Stimulated activated CD4-positive, alpha-beta T cell treated with anti-CD3 and anti-CD28 coated beads, TNF-alpha, amount 100 ng/mL, for 1 hour (primary cell): ENCODE measurements around the gene KITLG.
"Not testable (repeated sequence)": the region's sequence is repeated elsewhere in the genome, so short reads cannot be mapped to it uniquely, and the experiment has no call there.

ENCODE experiments used
- DNase-seq, 3 donors: peaks; one replicate each; pipeline ENCODE4 v3.0.0-alpha.2; 2020; ENCODE audit warnings: low read depth in 3 of 3, low spot score in 1 of 3

KITLG gene

DNA sequence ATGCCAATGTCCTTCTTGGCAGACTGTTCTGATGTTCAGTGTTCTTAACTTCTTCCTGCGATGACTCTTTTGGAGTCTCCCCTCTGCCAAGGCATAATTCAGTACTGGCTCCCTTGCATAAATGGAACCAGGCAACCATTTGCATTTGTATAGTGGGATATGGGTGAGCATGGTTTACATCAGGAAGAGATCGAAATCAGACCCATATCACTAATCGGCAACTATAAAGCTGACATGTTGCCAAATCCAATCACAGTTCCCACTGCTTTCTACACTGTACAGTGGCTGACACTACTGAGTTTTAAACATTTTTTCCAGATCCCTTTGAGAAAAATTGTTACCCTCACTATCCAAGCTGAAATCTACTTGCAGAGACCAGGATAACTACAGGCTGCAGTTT lies 83.8 kb downstream of the KITLG start:
- no peak for DNase-seq

DNA sequence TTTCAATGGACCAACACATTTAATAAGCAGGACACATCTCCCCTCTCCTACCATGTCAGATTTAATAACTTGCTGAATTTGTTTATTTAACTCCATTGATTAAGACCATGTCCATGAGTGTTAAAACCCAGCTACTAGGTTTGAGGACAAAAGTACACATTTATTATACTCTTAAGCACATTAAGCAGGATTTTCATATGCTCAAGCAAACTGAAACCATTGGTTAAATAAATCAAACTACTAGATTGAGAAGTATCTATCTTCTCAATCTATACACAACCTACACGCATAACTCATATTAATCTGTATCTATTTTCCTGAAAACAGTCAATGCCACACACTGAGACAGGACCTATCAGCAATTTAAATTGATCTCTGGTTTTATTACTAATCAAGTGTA lies 85.2 kb downstream of the KITLG start:
- no peak for DNase-seq

DNA sequence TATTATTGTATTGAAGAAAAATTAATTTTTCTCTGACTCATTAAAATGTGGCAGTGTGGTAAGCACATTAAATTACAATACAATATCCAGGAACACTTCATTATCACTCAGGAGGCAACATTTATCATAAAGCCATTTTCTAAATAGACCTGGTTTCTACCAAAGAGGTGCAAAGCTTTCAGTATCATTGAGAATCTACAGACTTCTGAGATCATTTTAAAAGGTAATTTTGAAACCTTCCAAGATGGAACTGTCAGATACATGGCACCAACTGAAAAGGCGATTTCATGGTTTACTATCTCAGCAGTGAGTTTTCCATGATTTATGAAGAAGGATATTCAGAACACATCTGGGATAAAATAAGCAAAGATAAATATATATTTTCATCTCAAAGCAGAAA lies 85.8 kb downstream of the KITLG start:
- DNase-seq, result no peak

DNA sequence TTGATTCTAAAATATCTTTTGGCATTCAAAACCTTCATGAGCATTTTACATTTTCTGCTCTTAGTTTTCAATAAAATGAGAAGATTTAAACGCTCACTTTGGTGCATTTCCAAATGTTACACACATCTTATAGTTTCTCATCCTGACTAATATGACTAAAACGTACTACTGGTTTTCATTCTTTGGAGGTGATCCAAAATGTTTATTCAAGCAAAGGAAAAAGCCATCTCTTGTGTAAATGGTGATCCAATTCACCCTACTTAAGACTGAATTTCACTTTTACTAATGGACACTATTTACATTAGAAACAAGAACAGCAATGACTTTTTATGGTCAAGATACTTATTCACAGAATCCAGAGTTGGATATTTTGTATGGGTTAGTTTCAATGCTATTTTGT lies 86.6 kb downstream of the KITLG start:
- DNase-seq, result no peak

DNA sequence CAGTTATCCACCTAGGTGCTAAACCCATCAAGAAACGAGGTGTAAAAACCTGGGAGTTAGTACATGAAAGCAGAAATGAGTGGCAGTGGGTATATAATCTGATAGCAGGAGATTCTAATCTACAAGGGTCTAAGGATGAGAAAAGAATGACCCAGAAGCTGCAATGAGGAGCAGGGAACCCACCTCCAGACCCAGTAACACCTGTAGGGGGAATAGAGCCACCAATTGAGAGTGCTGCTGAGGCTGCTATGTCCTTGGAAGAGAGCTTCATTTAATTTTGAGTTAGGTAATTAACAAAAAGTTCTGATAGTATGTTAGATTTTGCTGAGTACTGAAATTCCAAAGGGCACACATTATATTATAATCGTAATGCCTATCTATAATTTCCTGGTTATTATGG lies 89.8 kb downstream of the KITLG start:
- DNase-seq, result no peak

DNA sequence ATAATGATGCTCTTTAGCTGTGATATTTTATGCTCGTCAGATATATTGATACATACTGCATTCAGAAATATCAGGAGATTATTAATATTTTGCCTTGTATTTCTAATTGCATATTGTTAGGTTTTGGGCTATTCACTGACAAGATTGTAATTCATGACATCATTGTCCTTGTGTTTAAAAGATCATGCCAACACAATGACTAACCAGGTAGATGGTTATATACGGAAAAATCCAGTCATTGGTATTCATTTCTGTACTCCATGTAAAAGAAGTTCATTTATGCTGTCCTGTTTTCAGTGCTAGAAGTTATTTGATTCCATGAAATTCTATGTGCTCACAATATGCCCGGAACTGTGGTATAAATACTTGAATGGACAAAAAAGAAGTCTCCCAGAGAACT lies 107.5 kb downstream of the KITLG start:
- DNase-seq, result no peak

DNA sequence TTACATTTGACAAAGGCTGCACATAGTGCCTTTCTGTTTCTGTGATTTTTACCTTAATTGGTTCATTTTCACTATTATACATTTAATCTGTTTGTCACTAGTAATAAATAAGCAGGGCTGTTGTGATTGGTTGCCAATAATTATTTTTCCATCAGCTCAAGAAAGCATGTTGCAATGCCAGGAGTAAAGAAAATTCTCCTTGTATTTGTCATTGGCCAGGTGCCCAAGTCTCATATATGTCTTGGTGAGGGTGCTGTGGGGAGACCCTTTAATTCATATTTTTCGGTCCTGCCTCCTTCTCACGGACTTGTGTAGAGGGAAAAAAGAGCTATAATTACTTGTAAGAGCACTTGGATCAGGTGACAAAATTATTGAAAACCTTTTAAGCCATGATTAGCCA lies 108.0 kb downstream of the KITLG start:
- no peak for DNase-seq

DNA sequence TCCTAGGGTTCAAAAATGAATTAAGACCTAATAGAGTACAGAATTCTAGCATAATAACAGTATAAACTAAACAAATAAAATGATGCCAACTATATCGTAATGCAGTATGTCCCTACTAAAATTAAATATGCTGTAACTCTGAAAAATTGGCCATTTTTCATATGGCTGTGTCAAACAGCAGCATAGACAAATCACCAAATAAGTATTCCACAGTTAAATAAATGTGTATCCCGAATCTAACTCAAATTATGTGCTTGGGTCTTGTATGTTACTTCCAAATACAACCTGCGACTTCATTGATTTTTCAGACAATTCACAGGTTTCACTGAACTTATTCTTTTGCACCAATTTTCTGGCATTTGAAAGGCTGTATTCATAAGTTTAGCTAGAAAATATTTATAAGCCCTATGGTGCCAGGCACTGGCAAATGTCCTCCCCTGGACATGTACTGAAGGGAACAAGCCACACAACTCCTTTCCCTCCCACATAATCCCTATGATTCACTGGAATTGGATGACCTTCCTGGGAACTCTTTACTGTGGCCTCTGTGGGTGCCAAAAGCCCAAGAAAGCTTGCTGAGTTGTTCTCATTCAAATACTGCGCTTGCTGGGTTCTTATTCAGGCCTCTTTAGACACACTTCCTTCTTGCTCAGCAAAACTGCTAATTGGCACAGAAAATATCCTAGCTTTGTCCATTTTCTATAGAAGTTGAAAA lies 108.8 kb downstream of the KITLG start:
- no peak for DNase-seq

DNA sequence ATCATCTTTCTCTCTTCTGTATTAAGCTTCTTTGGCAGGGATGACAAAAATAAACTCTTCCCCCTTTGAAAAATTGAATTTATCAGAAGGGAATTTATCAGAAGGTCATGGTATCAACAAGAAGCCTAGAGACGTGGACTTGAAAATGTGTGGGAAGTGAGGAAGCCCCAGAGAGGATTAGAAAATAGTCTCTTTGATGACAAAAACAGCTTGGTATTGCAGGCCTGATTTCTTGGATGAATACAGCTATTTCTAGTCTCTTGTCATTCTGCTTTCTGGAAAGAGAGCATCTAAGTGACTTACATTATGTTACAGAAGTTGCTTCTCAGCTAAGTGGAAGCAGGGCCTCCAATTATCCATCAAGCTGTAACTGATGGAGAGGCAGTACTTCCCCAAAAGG lies 111.1 kb downstream of the KITLG start:
- no peak for DNase-seq

DNA sequence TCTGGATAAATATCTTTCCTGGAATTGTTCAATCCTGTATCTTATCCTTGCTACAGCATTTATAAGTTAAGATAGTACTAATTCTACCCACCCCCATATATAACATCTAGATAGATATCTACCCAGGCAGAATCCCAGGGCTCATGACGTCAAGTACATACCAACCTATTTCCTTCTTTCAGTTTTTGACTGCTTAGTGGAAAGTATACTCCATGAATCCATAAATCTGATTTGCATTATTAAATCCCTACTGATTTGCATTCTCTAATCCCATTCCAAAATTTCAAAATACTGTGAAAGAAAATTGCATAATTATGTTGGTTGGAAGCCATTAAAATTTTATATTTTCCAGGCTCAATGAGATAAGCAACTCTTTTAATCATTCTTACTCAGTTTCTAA lies 111.7 kb downstream of the KITLG start:
- no peak for DNase-seq

DNA sequence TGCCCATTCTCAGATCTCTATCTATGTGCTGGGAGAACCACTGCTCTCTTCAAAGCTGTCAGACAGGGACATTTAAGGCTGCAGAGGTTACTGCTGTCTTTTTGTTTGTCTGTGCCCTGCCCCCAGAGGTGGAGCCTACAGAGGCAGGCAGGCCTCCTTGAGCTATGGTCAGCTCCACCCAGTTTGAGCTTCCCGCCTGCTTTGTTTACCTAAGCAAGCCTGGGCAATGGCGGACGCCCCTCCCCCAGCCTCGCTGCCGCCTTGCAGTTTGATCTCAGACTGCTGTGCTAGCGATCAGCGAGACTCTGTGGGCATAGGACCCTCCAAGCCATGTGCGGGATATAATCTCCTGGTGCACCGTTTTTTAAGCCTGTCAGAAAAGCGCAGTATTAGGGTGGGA lies 113.6 kb downstream of the KITLG start:
- DNase-seq, result not testable (repeated sequence)

DNA sequence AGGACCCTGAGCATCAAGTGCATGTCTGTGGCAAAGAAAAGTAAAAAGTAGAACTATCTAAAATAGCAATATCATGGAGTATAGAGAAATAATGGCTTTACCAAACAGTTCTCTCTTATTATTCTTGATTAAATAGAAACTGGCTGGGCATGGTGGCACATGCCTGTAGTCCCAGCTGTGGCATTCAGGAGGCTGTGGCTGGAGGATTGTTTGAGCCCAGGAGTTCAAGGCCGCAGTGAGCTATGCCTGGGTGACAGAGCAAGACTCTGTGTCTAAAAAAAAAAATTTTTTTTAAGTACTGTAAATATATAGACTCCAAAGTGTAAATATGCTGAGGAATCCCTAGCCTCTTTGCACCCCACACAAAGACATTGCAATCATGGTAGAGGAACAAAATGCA lies 121.9 kb downstream of the KITLG start:
- DNase-seq, result no peak

DNA sequence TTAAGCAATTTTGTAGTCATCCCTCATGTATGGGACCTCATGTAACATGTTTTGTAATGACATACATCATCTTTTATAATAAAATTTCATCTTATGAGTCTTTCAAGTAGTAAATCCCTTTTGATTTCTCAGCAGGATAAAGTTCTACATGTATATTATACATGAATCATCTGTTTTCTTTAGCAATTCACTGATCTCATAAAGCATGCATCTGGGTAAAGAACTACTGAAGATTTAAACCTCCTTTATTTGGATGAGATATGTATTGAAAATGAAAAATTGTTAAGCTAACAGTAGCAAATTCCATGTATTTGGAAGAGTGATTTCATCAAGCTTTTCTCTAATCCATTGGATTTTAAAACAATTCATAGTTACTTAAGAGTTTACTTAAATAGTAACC lies 126.9 kb downstream of the KITLG start:
- DNase-seq, result no peak

DNA sequence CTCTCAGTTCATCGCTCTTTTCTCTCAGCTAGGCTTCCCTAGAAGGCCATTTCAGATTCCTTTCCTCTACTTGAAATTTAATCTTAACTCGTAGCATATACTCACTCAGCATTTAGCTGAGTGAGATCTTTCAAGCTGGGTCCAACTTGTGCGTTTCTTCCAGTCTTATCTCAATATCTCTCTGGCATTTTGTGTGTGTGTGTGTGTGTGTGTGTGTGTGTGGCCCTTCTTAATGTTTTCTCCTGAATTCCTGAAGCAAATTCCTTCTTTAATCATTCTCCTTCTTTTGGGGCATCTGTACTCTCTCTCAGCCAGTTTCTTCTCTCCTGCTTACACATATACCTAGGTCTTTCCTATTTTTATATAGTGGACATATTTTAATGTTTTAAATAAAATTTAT lies 129.1 kb downstream of the KITLG start:
- no peak for DNase-seq

DNA sequence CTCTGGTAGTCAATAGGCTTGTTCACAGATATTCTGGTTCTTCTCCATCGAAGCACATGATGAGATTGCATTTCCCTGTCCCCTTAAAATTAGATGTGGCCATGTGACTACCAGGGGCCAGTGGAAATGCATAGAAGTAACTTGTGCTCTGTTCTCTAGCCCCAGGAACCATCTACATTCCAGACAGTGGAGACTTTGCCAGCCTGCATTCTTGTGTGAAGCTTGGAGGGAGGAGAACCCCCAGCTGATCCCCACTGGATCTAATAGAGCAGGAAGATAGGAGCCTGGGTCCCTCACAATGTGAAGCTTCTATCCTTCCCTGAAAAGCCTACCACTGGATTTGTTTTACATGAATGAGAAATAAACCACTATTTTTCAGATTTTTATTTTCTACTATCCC lies 130.1 kb downstream of the KITLG start:
- DNase-seq, result no peak

DNA sequence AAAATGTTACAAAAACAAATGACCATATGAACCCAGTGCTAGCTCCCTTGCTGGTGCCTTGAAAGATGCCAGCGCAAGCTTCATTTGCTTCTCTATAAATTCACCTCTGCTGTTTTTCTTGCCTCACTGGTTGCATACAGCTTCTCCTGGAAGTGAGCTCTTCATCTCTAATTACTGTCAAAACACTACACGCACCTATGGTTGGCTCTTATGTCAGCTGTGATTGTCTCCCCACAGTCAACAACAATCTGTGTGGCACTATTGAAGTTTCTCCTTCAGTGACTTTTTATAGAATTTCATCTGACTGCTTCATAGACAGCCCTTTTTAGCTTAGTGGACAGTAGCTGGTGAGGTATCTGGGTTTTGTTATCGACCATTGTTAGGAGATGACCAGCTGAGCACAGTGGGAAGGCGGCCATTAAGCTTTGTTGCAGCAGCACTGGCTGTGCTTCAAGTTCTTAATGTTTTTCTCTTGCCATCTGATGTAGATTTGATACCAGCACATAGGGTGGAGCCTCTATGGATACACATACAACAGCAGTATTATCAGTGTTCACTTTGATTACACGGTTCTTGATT lies 131.8 kb downstream of the KITLG start:
- DNase-seq, result no peak

DNA sequence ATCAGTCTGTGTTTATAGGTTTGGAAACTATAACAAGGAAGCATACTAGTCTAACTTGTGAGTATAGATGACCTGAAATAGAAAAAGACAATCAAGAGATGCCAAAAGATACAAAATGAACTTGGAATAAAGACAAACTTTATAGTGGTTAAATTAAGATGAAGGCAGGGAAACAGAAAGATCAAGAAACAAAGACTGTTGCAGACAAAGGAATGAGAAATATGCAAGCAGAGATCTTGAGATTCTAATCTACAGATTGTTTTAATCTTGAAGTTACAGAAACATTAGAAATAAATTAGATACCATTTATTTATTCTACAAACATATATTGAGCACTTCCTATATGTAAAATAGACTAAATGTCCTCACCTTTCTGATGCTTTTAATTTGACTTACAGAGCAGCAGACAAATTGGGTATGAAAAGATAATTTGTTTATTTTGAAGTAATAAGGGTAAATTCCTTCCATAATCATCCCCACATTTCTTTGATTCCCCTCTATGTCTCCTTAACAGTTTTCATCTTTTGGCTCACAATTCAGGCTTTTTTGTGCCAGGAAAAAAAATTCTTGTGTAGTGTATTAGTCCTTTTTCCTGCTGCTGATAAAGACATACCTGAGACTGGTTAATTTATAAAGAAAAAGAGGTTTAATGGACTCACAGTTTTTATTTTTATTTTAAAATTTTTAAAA lies 134.4 kb downstream of the KITLG start:
- no peak for DNase-seq

DNA sequence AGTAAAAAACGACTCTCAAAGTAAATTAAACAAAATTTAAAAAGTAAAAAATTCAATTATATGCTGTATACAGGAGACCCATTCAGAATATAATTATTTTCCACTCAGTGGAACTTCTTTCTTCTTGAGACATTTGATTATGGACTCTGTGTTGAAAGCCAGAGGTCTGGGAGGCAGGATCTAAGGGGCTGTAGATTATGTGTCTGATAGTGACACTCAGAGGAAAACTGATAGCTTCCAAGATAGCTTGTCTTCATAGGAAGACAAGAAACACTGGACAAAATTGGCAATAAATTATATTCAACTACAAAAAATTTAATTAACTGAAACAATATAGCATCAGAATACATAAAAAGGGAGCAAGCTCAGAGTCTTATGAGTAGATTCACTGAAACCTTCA lies 135.8 kb downstream of the KITLG start:
- no peak for DNase-seq
